Jurkat, Clone E6-1 (cell line): ENCODE results near the gene PPP1R37.

ENCODE experiments used
- DNase-seq: peaks from one replicate; pipeline ENCODE4 v3.0.0-alpha.2; 2011; ENCODE audit warnings: low read depth, low spot score
- H3K4me3 ChIP-seq: 2 replicates; pipeline ENCODE4 v1.5.1; 2011; ENCODE audit warnings: mild to moderate bottlenecking, low read length, control low read depth, moderate library complexity

PPP1R37 gene

GRCh38 chr19:45090606-45091005 is 2.4 kb upstream of the PPP1R37 start:
- H3K4me3 ChIP-seq = no peak overlapping the region
- no peak for DNase-seq

GRCh38 chr19:45091031-45091923 is 1.7 kb upstream of the PPP1R37 start:
- peak; percentile 82 for DNase-seq
- H3K4me3 ChIP-seq = peak overlapping the region; percentile 88

GRCh38 chr19:45094137-45094536 is 1.2 kb downstream of the PPP1R37 start:
- DNase-seq = no peak
- peak overlapping the region; percentile 88 for H3K4me3 ChIP-seq

- DNase-seq = no peak
- peak overlapping the region; percentile 88; the same call in 1 of the 2 replicates for H3K4me3 ChIP-seq
Measured at GRCh38 chr19:45094707-45095106, 1.7 kb downstream of the PPP1R37 start.

GRCh38 chr19:45095496-45096413 is 2.8 kb downstream of the PPP1R37 start:
- no peak overlapping the region for H3K4me3 ChIP-seq
- DNase-seq = no peak

GRCh38 chr19:45096700-45097099 is 3.7 kb downstream of the PPP1R37 start:
- no peak overlapping the region for H3K4me3 ChIP-seq
- no peak for DNase-seq

- no peak for DNase-seq
- H3K4me3 ChIP-seq = no peak overlapping the region
Measured at GRCh38 chr19:45097450-45097775, 4.4 kb downstream of the PPP1R37 start.

- no peak for DNase-seq
- peak overlapping the region; percentile 5 for H3K4me3 ChIP-seq
Measured at GRCh38 chr19:45097776-45098520, 5.0 kb downstream of the PPP1R37 start.

- H3K4me3 ChIP-seq = peak overlapping the region; percentile 5
- DNase-seq = peak; percentile 68
Measured at GRCh38 chr19:45098521-45099466, 5.8 kb downstream of the PPP1R37 start.

- H3K4me3 ChIP-seq = no peak overlapping the region
- no peak for DNase-seq
Measured at GRCh38 chr19:45099467-45100191, 6.7 kb downstream of the PPP1R37 start.

GRCh38 chr19:45100201-45100600 is 7.2 kb downstream of the PPP1R37 start:
- H3K4me3 ChIP-seq = no peak overlapping the region
- no peak for DNase-seq

GRCh38 chr19:45100846-45101252 is 7.9 kb downstream of the PPP1R37 start:
- H3K4me3 ChIP-seq = no peak overlapping the region
- no peak for DNase-seq

- H3K4me3 ChIP-seq = no peak overlapping the region
- no peak for DNase-seq
Measured at GRCh38 chr19:45101806-45102205, 8.8 kb downstream of the PPP1R37 start.

- H3K4me3 ChIP-seq = no peak overlapping the region
- no peak for DNase-seq
Measured at GRCh38 chr19:45102481-45102880, 9.5 kb downstream of the PPP1R37 start.

- no peak for DNase-seq
- H3K4me3 ChIP-seq = no peak overlapping the region
Measured at GRCh38 chr19:45103156-45103507, 10.2 kb downstream of the PPP1R37 start.

GRCh38 chr19:45103508-45104319 is 10.7 kb downstream of the PPP1R37 start:
- DNase-seq = no peak
- no peak overlapping the region for H3K4me3 ChIP-seq
